Left forelimb (tissue), 1 donor: ENCODE measurements around the gene ARHGEF1.
"Not testable (repeated sequence)": the region's sequence is repeated elsewhere in the genome, so short reads cannot be mapped to it uniquely, and the experiment has no call there.

Source experiments
- DNase-seq: peaks from one replicate; pipeline ENCODE4 v3.0.0-alpha.2; 2018; ENCODE audit warnings: low spot score

ARHGEF1 gene

DNA sequence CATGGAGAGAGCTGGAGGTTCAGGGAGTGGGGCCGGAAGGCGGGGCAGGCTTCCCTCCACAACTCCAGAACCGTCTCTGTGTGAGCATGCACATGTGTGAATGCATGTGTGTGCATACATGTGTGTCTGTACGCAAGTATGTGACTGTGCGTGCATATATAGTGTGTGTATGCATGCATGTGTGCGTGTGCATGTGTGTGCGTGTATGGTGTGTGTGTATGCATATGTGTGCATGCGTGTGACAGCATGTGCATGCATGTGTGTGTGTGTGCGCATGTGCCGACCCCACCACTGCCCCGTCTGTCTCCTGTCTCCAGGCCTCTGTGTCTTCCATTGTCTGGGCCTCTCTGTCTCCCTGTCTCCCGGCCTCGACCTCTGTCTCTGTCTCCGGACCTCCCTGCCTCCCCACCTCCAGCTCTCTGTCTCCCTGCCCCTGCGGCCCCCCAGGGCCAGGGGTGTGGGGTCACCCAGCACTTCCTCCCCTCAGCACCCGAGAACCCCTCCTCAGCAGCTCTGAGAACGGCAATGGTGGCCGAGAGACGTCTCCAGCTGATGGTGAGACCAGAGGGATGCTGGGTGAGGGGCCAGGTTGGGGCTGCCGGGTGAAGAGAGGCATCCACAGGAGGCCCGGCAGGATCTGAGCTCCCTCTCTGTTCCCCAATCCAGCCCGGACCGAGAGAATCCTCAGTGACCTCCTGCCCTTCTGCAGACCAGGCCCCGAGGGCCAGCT is 22.5 kb downstream of the ARHGEF1 start:
- DNase-seq, result no peak

GRCh38 chr19:41906271-41906670 is 23.3 kb downstream of the ARHGEF1 start:
- no peak for DNase-seq

- no peak for DNase-seq
Measured at GRCh38 chr19:41906916-41907680, 24.1 kb downstream of the ARHGEF1 start.

DNA sequence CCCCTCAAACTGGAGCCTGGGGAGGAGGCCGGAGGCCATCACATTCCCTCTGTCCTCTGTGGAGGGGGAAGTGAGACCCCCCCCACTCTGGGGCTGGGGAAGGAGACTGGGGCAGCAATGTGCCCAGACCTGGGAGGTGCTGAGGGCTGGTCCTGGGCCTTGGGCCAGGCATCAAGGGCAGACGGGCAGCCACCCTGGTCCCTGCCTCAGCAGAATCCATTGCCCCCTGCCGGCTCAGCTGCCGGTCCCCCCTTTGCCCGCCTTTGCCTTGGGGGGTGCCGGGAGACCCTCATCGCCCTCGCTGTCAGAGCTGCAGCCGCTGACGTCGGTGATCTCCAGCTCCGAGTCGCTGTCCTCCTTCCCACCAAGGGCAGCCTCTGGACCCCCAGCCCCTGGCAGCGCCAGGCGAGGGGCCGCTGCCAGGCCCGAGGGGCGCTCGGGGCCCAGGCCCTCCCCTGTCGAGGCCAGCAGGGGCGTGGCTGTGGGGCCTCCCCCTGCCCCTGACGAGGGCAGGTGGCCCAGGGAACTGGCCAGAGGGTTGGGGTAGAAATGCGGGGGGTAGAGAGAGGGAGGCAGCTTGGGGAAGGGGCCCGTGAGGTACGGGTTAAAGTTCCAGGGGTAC is 25.1 kb downstream of the ARHGEF1 start:
- no peak for DNase-seq

DNA sequence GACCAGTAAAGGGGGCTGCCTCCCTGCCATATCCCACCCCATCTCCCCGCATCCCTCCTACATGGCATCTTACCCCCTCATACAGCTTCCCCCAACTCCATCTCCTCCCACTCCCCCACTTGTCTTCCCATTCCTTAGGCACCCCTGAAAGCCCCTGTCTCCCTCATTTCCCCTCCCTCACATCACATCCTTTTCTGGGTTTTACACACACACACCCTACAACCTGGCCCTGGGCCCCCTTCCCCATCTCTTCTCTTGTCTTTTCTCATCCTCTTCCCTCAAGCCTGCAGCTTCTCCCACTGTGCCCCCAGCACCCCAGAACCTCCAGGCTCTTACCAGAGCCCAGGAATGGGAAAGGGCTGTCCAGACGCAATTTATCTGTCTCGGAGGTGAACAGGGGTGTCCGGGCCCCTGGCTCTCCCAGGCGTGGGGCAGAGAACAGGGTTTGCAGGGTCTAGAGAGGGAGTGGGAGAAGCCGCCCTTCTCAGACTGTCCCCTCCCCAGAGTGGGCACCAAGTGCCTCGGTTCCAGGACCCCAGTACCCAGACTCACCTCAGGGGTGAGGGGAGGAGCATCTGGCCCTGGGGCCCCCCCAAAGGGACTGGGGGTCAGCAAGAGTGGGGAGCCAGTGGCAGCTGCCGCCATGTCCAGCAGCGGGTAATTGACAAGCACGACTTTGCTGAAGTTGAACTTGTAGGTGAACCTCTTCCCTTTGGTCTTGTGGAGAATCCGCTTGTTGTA is 25.9 kb downstream of the ARHGEF1 start:
- no peak for DNase-seq

- no peak for DNase-seq
Measured at GRCh38 chr19:41909706-41910105, 26.7 kb downstream of the ARHGEF1 start.

- no peak for DNase-seq
Measured at GRCh38 chr19:41910240-41910991, 27.4 kb downstream of the ARHGEF1 start.

DNA sequence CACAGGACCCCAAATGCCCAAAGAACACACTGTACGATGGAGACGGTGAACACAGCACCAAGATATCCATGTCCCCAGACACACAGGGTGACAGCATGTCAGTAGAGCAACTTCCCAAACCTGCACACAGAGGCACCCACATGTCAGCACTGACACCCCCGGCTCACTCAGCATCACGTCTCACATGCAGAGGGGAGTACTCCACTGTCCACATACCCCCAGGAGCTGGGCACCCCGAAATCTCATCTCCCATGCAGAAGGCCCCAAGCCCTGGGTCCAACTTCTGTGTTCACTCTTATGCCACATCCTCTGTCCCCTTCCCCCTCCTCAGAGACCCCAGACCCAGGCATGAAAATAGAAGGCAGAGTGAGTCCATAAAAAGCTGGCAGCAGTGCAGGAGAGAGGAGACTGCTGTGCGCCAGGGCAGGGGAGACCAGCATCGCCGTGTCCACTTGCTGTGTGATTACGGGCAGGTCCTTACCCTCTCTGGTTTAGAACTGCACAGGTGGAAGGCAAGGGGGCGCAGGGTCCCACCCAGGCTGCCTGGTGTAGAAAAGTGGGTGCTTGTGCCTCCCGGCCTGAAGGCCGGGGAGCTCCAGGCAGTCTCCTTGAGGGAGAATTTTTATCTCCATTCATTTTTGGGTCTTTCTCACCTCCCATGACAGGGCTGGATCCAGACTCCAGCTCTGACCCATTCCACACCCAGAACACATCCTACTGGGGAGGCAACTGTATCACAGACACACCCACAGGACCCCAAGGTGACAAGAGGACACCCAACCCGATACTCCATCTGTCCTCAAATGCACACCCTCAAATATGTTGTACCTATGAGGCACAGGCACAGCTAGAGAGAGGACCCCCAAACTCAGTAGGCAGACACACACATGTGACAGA is 28.3 kb downstream of the ARHGEF1 start:
- DNase-seq, result no peak

DNA sequence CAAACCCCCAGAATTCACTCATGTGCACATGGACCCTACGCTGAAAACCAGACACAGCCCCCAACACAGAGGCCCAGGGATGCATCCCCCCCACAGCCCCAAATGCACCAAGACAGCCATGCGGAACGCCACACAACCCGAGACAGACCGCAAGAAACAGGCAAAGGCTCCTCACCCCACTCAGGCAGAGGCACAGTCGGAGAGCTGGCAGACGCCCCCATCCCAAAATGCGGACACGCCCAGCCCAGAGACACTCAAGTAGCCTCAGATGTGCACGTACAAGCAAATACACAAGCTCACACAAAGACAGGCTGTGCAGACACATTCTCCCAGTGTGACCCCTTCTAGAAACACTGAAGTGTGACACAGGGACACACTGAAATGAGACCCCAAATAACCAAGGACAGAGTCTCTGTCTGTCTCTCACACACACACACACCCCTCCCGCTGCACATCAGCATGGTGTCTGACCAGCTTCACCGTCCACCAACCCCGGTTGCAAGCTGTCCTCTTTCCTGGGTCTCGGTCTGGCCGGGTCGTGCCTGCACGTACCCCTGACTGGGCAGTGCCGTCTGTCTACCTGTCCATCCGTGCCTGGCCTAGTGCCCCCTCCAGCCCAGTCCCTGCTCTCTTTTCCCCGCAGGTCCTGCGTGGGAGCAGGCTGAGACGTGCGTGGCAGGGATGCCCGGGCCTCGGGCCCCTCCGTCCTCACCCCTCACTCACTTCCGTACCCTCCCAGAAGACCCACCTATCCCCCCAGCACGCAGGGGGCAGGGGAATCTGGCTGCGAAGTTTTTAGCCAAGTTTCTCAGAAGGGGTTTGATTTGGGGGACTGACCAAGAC is 29.1 kb downstream of the ARHGEF1 start:
- DNase-seq, result no peak

- no peak for DNase-seq
Measured at GRCh38 chr19:41912899-41913537, 30.0 kb downstream of the ARHGEF1 start.

DNA sequence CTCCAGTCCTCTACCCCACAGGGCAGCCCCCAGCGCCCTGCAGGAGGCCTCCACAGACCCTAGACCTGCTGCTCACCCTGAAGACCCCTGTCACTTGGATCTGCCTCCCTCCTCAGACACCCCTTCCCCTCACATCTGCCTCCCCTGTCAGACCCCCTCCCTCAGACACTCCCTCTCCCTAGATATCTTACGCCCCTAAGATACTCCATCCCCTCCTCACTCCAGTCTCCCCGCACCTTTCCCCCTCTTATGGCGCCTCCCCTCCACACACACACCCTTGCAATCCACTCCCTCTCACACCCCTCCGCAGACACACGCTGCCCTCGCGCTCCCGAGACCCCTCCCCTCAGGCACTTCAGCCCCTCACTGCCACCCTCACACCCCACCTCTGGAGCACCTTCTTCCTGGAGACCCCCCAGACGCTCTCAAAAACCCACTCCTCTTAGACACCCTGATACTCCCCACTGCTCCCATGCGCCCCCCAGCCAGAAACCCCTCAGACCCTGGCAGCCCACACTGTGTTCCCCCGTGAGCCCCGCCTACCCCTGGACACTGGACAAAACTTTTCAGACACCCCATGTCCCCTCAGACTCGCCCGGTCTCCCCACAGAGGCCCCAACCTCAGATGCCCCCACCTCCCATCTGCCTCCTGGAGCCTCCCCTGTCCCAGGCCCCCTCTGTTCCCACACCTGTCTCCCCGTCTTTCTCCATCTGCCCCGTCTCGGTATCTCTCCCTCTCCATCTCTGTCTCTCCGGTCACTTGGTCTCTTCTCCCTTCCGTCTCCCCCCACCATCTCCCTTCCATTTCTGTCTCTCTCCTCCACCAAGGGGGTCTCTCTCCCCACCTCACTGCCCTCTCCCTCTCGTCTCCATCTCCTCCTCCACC is 30.8 kb downstream of the ARHGEF1 start:
- no peak for DNase-seq

DNA sequence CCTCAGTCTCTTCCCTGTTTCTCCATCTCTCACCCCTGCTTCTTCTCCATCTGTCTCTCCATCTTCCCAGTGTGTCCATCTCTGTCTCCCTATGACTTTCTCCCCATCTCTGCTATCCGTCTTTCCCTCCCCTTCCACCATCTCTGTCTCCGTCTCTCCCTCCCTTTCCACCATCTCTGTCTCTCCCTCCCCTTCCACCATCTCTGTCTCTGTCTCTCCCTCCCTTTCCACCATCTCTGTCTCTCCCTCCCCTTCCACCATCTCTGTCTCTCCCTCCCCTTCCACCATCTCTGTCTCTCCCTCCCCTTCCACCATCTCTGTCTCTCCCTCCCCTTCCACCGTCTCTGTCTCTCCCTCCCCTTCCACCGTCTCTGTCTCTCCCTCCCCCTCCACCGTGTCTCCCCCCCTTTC is 31.4 kb downstream of the ARHGEF1 start:
- not testable (repeated sequence) for DNase-seq

DNA sequence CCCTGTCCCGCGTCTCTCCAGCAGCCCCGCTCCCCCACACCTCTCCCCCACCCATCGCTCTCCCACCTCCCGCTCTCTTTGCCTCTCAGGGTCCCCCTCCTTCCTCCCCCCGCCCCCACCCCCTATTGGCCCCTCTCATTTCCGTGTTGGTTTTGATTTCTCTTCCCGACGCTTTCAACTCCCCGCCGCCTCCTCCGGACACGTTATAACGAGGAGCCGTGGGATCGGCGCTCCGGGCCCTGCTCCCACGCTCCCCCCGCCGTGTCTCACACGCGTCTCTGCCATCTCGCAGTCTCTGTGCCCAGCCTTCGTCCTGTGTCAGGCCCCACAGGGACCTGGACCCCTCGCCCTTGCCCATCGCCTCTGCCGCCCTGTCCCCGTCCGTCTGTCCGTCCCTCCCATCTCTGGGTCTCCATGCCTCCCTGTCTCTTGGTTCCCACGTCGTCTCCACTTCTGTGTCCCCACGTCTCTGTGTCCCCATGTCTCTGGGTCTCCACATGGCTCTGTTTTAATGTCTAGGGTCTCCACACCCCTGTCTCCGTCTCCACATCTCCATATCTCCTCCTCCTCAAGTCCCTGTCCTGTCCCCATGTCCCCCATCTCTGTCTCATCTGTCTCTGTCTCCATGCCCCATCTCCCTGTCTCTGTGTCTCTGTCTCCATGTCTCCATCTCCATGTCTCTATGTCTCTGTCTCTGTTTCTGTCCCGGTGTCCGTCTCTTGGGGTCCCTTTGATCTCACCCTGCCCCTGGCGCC is 32.2 kb downstream of the ARHGEF1 start:
- DNase-seq, result no peak

DNA sequence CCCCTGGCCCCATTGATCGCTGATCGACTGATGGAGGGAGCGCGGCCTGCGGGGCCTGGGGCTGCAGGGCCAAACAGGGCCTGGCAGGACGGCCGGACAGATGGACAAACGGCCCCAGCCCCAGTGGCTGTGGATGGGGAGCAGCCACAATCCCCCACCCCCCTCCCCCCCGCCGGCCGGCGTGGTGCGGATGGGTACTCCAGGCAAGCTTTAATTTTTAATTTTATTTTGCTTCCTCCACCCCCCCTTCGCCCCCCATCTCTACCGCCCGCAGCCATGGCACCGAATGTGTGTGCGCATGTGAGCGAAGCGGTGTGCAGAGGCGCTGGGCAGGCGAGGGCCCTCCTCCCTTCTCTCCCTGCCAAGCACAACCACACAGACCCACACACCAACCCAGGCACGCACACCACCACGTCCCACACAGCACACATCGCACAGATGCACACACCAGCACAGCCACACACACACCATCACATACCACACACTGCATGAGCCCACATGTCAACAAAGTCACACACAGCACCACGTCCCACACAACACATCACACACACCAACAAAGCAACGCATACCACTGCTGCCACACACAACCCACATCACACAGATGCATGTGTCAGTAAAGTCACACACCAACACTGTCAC is 32.9 kb downstream of the ARHGEF1 start:
- DNase-seq, result no peak

GRCh38 chr19:41917676-41918075 is 34.7 kb downstream of the ARHGEF1 start:
- DNase-seq, result no peak

DNA sequence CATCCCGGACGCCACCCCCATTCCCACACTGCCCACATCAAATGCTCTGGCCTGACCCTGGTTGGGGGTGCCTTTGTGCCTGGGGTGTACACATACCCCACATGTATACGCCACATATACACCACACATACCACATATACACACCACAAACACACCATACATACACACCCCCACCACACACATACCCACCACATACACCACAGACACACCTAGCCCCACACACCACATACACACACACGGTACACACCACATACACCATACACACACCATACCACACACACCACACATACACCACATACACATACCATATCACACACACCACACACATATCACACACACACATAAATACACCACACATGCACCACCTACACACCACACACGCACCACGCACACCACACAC is 35.1 kb downstream of the ARHGEF1 start:
- DNase-seq, result no peak
